RWPE2 (cell line): ENCODE measurements around the gene METTL25B.

Experiments
- ATAC-seq: fragments of 200-7000 bp; cut with Tn5 transposase; 3 replicates; pipeline ENCODE4 v1.9.1; 2021; ENCODE audit warnings: low read depth
- DNase-seq: peaks from one replicate; pipeline ENCODE4 v3.0.0-alpha.2; 2020; ENCODE audit warnings: low spot score
- H3K27ac ChIP-seq: fragments of 450-650 bp; 2 replicates; pipeline ENCODE4 v1.5.1; 2017; ENCODE audit warnings: mild to moderate bottlenecking; ENCODE audit not compliant: poor library complexity, severe bottlenecking
- H3K27me3 ChIP-seq: fragments of 250-450 bp; sonication (Bioruptor Pico); 2 replicates; pipeline ENCODE4 v1.5.1; 2021; ENCODE audit warnings: mild to moderate bottlenecking, moderate library complexity; ENCODE audit not compliant: insufficient read depth, poor library complexity, severe bottlenecking
- H3K36me3 ChIP-seq: fragments of 250-450 bp; sonication (Bioruptor Pico); 2 replicates; pipeline ENCODE4 v1.5.1; 2020; ENCODE audit warnings: low read depth, mild to moderate bottlenecking, moderate library complexity
- H3K4me1 ChIP-seq: fragments of 250-450 bp; sonication (Bioruptor Pico); 2 replicates; pipeline ENCODE4 v1.5.1; 2021; ENCODE audit warnings: mild to moderate bottlenecking, moderate library complexity; ENCODE audit not compliant: insufficient read depth, poor library complexity, severe bottlenecking
- H3K4me3 ChIP-seq: fragments of 250-450 bp; sonication (Bioruptor Pico); 2 replicates; pipeline ENCODE4 v1.5.1; 2021; ENCODE audit warnings: mild to moderate bottlenecking, moderate library complexity; ENCODE audit not compliant: severe bottlenecking
- H3K9me3 ChIP-seq: fragments of 250-450 bp; sonication (Bioruptor Pico); 2 replicates; pipeline ENCODE4 v1.5.1; 2021; ENCODE audit warnings: mild to moderate bottlenecking, moderate library complexity; ENCODE audit not compliant: severe bottlenecking
- TF ChIP-seq, protein P1 (sequence below): fragments of 450-650 bp; IDR thresholded peaks from one replicate; pipeline ENCODE4 v1.5.1; 2017; ENCODE audit warnings: mild to moderate bottlenecking, moderate library complexity; ENCODE audit not compliant: poor library complexity, severe bottlenecking

Gene METTL25B

DNA sequence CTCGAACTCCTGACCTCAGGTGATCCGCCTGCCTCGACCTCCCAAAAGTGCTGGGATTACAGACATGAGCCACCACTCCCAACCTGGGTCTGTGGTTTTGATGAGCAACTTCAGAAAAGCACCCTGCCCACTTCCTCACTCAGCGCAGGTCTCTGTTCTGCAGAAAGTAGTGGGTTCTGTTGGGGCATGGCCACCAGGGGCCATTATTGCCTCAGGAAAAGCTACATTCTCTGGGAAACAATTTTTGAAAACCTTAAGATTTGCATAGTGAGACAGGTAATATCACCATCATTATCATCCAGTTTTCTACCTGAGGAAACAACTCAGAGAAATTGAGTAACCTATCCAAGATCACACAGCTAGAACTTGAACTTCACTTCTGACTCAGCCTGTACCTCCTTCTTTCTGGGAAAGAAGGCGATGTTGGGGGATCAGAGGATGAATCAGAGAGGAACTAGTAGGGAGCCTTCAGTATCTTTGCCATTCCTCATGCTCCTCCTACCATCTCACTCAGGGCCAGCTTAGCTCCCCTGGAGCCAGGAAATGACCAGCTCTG, 44.0 kb upstream of the METTL25B start:
- H3K27me3 ChIP-seq, result peaks cover 3% of the 10 kb centered on the region
- peaks cover 25% of the 10 kb centered on the region for H3K4me1 ChIP-seq
- ATAC-seq (peak; percentile 78), DNase-seq (no peak)
- peak overlapping the region; percentile 68 for H3K27ac ChIP-seq
- no peaks in the 10 kb centered on the region for H3K36me3 ChIP-seq
- TF ChIP-seq, protein P1, sequence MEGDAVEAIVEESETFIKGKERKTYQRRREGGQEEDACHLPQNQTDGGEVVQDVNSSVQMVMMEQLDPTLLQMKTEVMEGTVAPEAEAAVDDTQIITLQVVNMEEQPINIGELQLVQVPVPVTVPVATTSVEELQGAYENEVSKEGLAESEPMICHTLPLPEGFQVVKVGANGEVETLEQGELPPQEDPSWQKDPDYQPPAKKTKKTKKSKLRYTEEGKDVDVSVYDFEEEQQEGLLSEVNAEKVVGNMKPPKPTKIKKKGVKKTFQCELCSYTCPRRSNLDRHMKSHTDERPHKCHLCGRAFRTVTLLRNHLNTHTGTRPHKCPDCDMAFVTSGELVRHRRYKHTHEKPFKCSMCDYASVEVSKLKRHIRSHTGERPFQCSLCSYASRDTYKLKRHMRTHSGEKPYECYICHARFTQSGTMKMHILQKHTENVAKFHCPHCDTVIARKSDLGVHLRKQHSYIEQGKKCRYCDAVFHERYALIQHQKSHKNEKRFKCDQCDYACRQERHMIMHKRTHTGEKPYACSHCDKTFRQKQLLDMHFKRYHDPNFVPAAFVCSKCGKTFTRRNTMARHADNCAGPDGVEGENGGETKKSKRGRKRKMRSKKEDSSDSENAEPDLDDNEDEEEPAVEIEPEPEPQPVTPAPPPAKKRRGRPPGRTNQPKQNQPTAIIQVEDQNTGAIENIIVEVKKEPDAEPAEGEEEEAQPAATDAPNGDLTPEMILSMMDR, result peak; percentile 34
- no peaks in the 10 kb centered on the region for H3K9me3 ChIP-seq
- H3K4me3 ChIP-seq, result no peak overlapping the region

DNA sequence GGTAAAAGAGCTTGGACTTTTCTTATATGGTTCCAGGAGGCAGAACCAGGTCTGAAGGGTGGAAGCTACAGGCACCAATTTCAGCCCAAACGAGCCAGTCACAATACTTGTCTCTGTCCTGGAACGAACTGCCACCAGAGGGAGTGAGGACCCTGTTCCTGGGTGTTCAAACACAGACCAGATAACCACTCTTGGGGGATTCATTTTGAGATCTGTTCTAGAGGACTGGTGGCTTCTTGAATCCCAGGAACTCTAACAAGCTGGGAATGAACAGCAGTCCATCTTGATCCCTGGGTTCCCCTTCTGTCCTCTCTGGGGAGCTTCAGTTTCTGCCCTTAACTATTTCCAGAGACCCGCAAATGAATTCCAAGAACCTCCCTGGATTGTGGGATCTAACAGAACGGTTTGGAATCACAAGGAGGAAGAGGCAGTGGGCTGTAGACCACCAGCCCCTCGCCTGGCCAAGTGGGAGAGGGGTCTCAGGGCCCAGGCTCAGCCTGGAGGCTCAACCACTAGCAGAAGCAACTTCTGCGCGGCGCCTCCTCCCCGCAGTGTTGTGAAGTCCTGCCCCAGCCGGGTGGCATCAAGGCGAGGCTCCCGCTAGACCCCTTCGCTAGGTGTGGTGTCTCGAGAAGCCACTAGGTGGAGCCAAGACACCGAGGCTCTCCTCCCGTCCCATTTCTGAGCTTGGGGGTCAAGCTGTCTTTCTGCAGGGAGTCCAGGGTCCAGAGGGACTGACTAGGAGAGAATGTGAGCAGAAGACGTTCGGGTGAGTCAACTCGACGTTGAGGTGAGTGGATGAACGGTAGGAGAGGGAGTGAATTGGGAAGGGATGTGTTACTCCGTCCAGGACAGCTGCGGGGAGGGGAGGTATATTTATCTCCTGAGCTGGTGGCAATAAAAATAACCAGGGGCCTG, 39.0 kb upstream of the METTL25B start:
- TF ChIP-seq, protein P1, result peak; percentile 95
- no peak overlapping the region for H3K4me3 ChIP-seq
- no peaks in the 10 kb centered on the region for H3K9me3 ChIP-seq
- H3K4me1 ChIP-seq, result peaks cover 59% of the 10 kb centered on the region
- ATAC-seq (peak; percentile 70), DNase-seq (no peak)
- no peaks in the 10 kb centered on the region for H3K27me3 ChIP-seq
- H3K36me3 ChIP-seq, result no peaks in the 10 kb centered on the region
- H3K27ac ChIP-seq, result no peak overlapping the region

DNA sequence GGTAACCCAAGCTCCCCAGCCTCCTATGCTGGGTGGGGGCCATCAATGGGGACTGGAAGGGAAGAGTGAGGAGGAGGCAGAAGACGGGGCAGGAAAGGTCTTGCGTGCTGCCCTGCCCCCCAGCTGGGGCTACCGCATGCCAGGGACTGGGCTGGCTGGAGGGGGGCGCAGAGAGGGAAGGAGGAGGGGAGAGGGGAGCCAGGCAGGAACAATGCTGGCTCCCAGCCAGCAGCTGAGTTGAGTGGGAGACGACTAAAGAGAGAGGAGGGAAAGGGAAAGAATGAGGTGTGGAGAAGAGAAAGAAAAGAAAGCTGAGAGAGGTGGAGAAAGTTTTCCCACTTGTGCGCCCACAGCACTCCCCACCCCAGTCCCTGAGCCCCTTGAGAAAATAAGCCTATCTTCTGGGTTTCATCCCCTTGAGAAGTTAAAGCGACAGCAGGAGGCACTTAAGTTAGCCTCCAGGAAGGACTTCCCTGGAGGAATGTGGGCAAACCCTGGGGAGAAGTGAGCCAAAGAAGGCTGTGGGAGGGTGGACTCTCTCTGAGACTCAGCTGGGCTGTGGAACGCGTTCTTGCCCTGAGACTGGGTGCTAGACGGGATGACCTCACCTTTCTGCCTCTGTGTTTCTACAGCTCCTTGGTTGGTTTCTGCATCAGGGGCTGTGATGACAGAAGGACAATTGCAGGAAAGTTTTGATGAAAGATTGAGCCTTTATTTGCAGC, 38.2 kb upstream of the METTL25B start:
- DNase-seq (no peak), ATAC-seq (no peak)
- H3K4me1 ChIP-seq, result peaks cover 55% of the 10 kb centered on the region
- no peaks in the 10 kb centered on the region for H3K27me3 ChIP-seq
- no peaks in the 10 kb centered on the region for H3K9me3 ChIP-seq
- TF ChIP-seq, protein P1, result no peak
- H3K27ac ChIP-seq, result no peak overlapping the region
- H3K36me3 ChIP-seq, result no peaks in the 10 kb centered on the region
- H3K4me3 ChIP-seq, result no peak overlapping the region

DNA sequence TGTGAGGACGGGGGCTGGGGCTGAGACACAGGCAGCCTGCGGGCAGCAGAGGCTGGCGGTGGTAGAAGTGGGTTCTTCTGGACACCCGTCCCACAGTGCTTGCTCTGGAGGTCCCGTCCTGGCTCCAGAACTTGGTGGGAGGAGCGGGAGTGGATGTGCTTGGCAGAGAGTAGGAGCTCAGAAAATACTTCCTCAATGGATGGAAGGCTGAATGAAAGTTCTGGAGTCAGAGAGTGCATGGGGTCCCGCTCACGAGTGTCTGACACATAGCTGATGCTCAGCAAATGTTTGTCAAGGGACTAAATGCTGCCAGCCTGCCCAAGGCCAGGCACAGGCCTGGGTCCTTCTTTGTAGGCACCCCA, 37.6 kb upstream of the METTL25B start:
- no peak overlapping the region for H3K4me3 ChIP-seq
- peak overlapping the region; percentile 31 for H3K27ac ChIP-seq
- ATAC-seq, result no peak

More for the DNA sequence above, 37.6 kb upstream of the METTL25B start:
- Histone ChIP-seq H3K36me3 (no peaks in the 10 kb centered on the region), H3K9me3 (no peaks in the 10 kb centered on the region), H3K27me3 (no peaks in the 10 kb centered on the region), H3K4me1 (peaks cover 55% of the 10 kb centered on the region)
- DNase-seq, result no peak
- TF ChIP-seq, protein P1, result no peak
